Measurements from ENCODE around the gene SSBP4.
A peak's percentile ranks its signal among the peaks of the same experiment; 100 is the strongest.

SSBP4 gene

GRCh38 chr19:18446145-18446810 is 27.1 kb downstream of the SSBP4 start:
- DNase-seq = no peak

- DNase-seq = no peak
Observed at GRCh38 chr19:18446811-18447359, 27.7 kb downstream of the SSBP4 start.

GRCh38 chr19:18449552-18449951 is 30.4 kb downstream of the SSBP4 start:
- no peak for DNase-seq

- no peak for DNase-seq
Observed at GRCh38 chr19:18450021-18450930, 31.1 kb downstream of the SSBP4 start.

GRCh38 chr19:18450931-18451836 is 32.0 kb downstream of the SSBP4 start:
- peak; percentile 56 for DNase-seq

- no peak for DNase-seq
Observed at GRCh38 chr19:18452386-18452785, 33.2 kb downstream of the SSBP4 start.

GRCh38 chr19:18453269-18454024 is 34.2 kb downstream of the SSBP4 start:
- no peak for DNase-seq

- DNase-seq = no peak
Observed at GRCh38 chr19:18456279-18456678, 37.1 kb downstream of the SSBP4 start.

GRCh38 chr19:18456974-18457373 is 37.8 kb downstream of the SSBP4 start:
- no peak for DNase-seq

- DNase-seq = no peak
Observed at GRCh38 chr19:18457483-18458331, 38.5 kb downstream of the SSBP4 start.

- no peak for DNase-seq
Observed at GRCh38 chr19:18460900-18461299, 41.7 kb downstream of the SSBP4 start.

- DNase-seq = no peak
Observed at GRCh38 chr19:18461471-18461870, 42.3 kb downstream of the SSBP4 start.

- DNase-seq = peak; percentile 73
Observed at GRCh38 chr19:18464646-18465045, 45.4 kb downstream of the SSBP4 start.

GRCh38 chr19:18465214-18465963 is 46.2 kb downstream of the SSBP4 start:
- DNase-seq = no peak

GRCh38 chr19:18465964-18466339 is 46.8 kb downstream of the SSBP4 start:
- no peak for DNase-seq

GRCh38 chr19:18466354-18466753 is 47.2 kb downstream of the SSBP4 start:
- no peak for DNase-seq

- DNase-seq = no peak
Observed at GRCh38 chr19:18467978-18468377, 48.8 kb downstream of the SSBP4 start.

GRCh38 chr19:18468517-18468916 is 49.3 kb downstream of the SSBP4 start:
- DNase-seq = no peak

GRCh38 chr19:18469069-18469846 is 50.1 kb downstream of the SSBP4 start:
- peak; percentile 26 for DNase-seq

- DNase-seq = no peak
Observed at GRCh38 chr19:18470787-18471186, 51.6 kb downstream of the SSBP4 start.
